ENCODE results near the gene SAFB2.

Gene SAFB2

GRCh38 chr19:5562280-5562679 is 60.3 kb downstream of the SAFB2 start:
- Histone ChIP-seq H2BK5ac (ENCODE audit: low read depth, low read length, poor library complexity) (no peak overlapping the region), H3K27me3 (ENCODE audit: insufficient read depth, low read length) (no peaks in the 10 kb centered on the region), H3K9ac (ENCODE audit: low read length) (no peak overlapping the region), H3K9me3 (ENCODE audit: insufficient read depth, low read depth, low read length) (peaks cover 3% of the 10 kb centered on the region), H3K4me2 (ENCODE audit: low read length) (no peak overlapping the region), H3K4ac (ENCODE audit: low read depth, low read length) (no peak overlapping the region), H2AK5ac (ENCODE audit: low read length) (no peak overlapping the region), H3K18ac (ENCODE audit: low read length) (no peak overlapping the region), H2BK120ac (ENCODE audit: insufficient read depth, low read length, poor library complexity) (no peak overlapping the region), H2AFZ (ENCODE audit: insufficient read depth, low read length, poor library complexity) (no peak overlapping the region), H3K4me3 (ENCODE audit: low read depth, low read length) (no peak overlapping the region), H3K14ac (ENCODE audit: low read length) (no peak overlapping the region), H3K36me3 (ENCODE audit: control insufficient read depth in 1 of 2, insufficient read depth in 2 of 2, low read length in 2 of 2) (no peaks in the 10 kb centered on the region), H3K79me1 (ENCODE audit: low read length) (peaks cover 5% of the 10 kb centered on the region), H3K79me2 (ENCODE audit: control insufficient read depth, insufficient read depth, low read length, poor library complexity) (no peaks in the 10 kb centered on the region), H3K4me1 (ENCODE audit: control insufficient read depth in 1 of 2, insufficient read depth in 2 of 2, low read length in 2 of 2) (peaks cover 0 to 6% of the 10 kb centered on the region in 2 experiments), H3K23ac (ENCODE audit: low read length) (no peak overlapping the region), H4K12ac (ENCODE audit: low read depth, low read length) (no peak overlapping the region), H4K91ac (ENCODE audit: low read depth, low read length) (no peak overlapping the region), H3K27ac (ENCODE audit: low read depth, low read length) (no peak overlapping the region), H4K8ac (ENCODE audit: low read depth, low read length) (no peak overlapping the region), H2BK12ac (ENCODE audit: low read length) (no peak overlapping the region)
- WGBS (ENCODE audit: extremely low coverage, insufficient coverage, insufficient read length), result 100% methylated on average over 2 of the region's 7 CpGs
- DNase-seq, result no peak

DNA sequence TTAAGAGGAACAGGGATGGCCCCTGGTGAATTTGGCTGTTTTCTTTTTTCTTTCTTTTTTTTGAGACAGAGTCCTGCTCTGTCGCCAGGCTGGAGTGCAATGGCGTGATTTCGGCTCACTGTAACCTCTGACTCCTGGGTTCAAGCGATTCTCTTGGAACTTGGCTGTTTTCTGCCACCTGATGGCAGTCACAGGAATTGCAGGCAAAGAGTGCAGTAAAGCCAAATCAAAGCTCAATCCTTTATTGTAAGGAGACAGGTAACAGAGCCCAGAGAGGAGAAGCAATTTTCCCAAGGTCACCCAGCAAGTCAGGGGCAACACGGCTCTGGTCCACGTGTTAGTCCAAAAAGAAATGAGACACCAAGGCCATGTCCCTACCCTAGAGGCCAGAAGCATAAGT is 61.0 kb downstream of the SAFB2 start:
- Histone ChIP-seq H3K23ac (ENCODE audit: low read length) (no peak overlapping the region), H3K27me3 (ENCODE audit: insufficient read depth, low read length) (no peaks in the 10 kb centered on the region), H3K14ac (ENCODE audit: low read length) (no peak overlapping the region), H2BK120ac (ENCODE audit: insufficient read depth, low read length, poor library complexity) (no peak overlapping the region), H4K8ac (ENCODE audit: low read depth, low read length) (no peak overlapping the region), H3K18ac (ENCODE audit: low read length) (no peak overlapping the region), H2AK5ac (ENCODE audit: low read length) (no peak overlapping the region), H2AFZ (ENCODE audit: insufficient read depth, low read length, poor library complexity) (no peak overlapping the region), H3K27ac (ENCODE audit: low read depth, low read length) (no peak overlapping the region), H3K36me3 (ENCODE audit: control insufficient read depth in 1 of 2, insufficient read depth in 2 of 2, low read length in 2 of 2) (no peaks in the 10 kb centered on the region), H3K79me2 (ENCODE audit: control insufficient read depth, insufficient read depth, low read length, poor library complexity) (no peaks in the 10 kb centered on the region), H3K9ac (ENCODE audit: low read length) (no peak overlapping the region), H2BK12ac (ENCODE audit: low read length) (no peak overlapping the region), H2BK5ac (ENCODE audit: low read depth, low read length, poor library complexity) (no peak overlapping the region), H3K9me3 (ENCODE audit: insufficient read depth, low read depth, low read length) (peaks cover 3% of the 10 kb centered on the region), H3K4ac (ENCODE audit: low read depth, low read length) (no peak overlapping the region), H4K12ac (ENCODE audit: low read depth, low read length) (no peak overlapping the region), H3K4me2 (ENCODE audit: low read length) (no peak overlapping the region), H3K4me3 (ENCODE audit: low read depth, low read length) (no peak overlapping the region), H4K91ac (ENCODE audit: low read depth, low read length) (no peak overlapping the region), H3K4me1 (ENCODE audit: control insufficient read depth in 1 of 2, insufficient read depth in 2 of 2, low read length in 2 of 2) (peaks cover 0 to 6% of the 10 kb centered on the region in 2 experiments), H3K79me1 (ENCODE audit: low read length) (peaks cover 5% of the 10 kb centered on the region)
- WGBS (ENCODE audit: extremely low coverage, insufficient coverage, insufficient read length), result no CpG with 5 or more reads among the region's 6 CpGs
- no peak for DNase-seq

DNA sequence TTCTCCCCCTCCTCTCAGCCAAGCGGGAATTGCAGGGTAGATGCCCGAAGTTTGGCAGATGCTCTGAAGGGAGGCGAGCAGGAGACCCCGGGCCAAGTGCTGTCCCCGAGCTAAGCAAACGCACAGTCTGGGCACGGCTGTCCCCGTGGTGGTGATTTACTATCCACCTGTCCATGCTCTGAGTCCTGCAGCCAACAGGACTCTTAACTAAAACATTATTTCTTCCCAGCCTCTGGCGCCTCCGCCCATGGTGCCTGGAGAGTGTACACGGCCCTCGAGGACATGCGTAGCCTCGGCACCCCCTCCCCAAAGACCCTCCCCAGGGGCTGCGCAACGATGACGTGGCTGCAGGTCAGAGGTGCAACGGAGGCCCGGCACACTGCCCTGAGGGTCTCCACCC is 62.4 kb downstream of the SAFB2 start:
- Histone ChIP-seq H3K14ac (ENCODE audit: low read length) (no peak overlapping the region), H3K27me3 (ENCODE audit: insufficient read depth, low read length) (no peaks in the 10 kb centered on the region), H3K4me2 (ENCODE audit: low read length) (no peak overlapping the region), H3K4me1 (ENCODE audit: control insufficient read depth in 1 of 2, insufficient read depth in 2 of 2, low read length in 2 of 2) (peaks cover 0 to 6% of the 10 kb centered on the region in 2 experiments), H3K79me2 (ENCODE audit: control insufficient read depth, insufficient read depth, low read length, poor library complexity) (no peaks in the 10 kb centered on the region), H2AK5ac (ENCODE audit: low read length) (no peak overlapping the region), H3K4me3 (ENCODE audit: low read depth, low read length) (no peak overlapping the region), H2BK120ac (ENCODE audit: insufficient read depth, low read length, poor library complexity) (no peak overlapping the region), H3K36me3 (ENCODE audit: control insufficient read depth in 1 of 2, insufficient read depth in 2 of 2, low read length in 2 of 2) (no peaks in the 10 kb centered on the region), H3K9me3 (ENCODE audit: insufficient read depth, low read depth, low read length) (peaks cover 3% of the 10 kb centered on the region), H3K23ac (ENCODE audit: low read length) (no peak overlapping the region), H4K91ac (ENCODE audit: low read depth, low read length) (no peak overlapping the region), H3K79me1 (ENCODE audit: low read length) (peaks cover 2% of the 10 kb centered on the region), H3K27ac (ENCODE audit: low read depth, low read length) (no peak overlapping the region), H3K18ac (ENCODE audit: low read length) (no peak overlapping the region), H4K8ac (ENCODE audit: low read depth, low read length) (no peak overlapping the region), H2BK5ac (ENCODE audit: low read depth, low read length, poor library complexity) (no peak overlapping the region), H3K4ac (ENCODE audit: low read depth, low read length) (no peak overlapping the region), H4K12ac (ENCODE audit: low read depth, low read length) (no peak overlapping the region), H2BK12ac (ENCODE audit: low read length) (no peak overlapping the region), H2AFZ (ENCODE audit: insufficient read depth, low read length, poor library complexity) (no peak overlapping the region), H3K9ac (ENCODE audit: low read length) (no peak overlapping the region)
- no peak for DNase-seq
- no CpG with 5 or more reads among the region's 19 CpGs for WGBS (ENCODE audit: extremely low coverage, insufficient coverage, insufficient read length)

DNA sequence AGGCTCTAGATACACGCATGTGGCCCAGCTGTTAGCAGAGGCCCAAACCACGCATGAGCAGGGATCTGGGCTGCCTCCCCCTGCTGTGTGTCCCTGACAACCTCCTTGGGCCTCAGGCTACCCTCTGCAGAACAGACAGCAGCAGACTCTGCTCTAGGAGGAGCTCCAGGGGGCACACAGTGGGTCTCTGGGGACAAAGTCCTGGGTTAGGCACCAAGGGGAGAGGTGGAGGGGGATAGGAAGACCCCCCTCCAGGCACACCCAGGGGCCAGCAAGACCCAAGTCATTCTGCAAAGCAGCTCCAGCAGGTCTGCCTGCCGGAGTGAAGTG is 62.8 kb downstream of the SAFB2 start:
- no peak overlapping the region for H2BK120ac ChIP-seq (ENCODE audit: insufficient read depth, low read length, poor library complexity)
- H3K9me3 ChIP-seq (ENCODE audit: insufficient read depth, low read depth, low read length), result peaks cover under 1% of the 10 kb centered on the region
- peaks cover 0 to 6% of the 10 kb centered on the region in 2 experiments for H3K4me1 ChIP-seq (ENCODE audit: control insufficient read depth in 1 of 2, insufficient read depth in 2 of 2, low read length in 2 of 2)
- no peak overlapping the region for H3K27ac ChIP-seq (ENCODE audit: low read depth, low read length)
- H2AFZ ChIP-seq (ENCODE audit: insufficient read depth, low read length, poor library complexity), result no peak overlapping the region
- no peak overlapping the region for H3K14ac ChIP-seq (ENCODE audit: low read length)
- H3K79me2 ChIP-seq (ENCODE audit: control insufficient read depth, insufficient read depth, low read length, poor library complexity), result peaks cover 1% of the 10 kb centered on the region
- H4K8ac ChIP-seq (ENCODE audit: low read depth, low read length), result no peak overlapping the region
- H3K79me1 ChIP-seq (ENCODE audit: low read length), result peaks cover 2% of the 10 kb centered on the region
- no peak overlapping the region for H3K18ac ChIP-seq (ENCODE audit: low read length)
- H3K4me2 ChIP-seq (ENCODE audit: low read length), result no peak overlapping the region
- no peak overlapping the region for H2BK12ac ChIP-seq (ENCODE audit: low read length)
- no peaks in the 10 kb centered on the region for H3K27me3 ChIP-seq (ENCODE audit: insufficient read depth, low read length)
- no peak overlapping the region for H3K4ac ChIP-seq (ENCODE audit: low read depth, low read length)
- H2AK5ac ChIP-seq (ENCODE audit: low read length), result no peak overlapping the region
- H3K36me3 ChIP-seq (ENCODE audit: control insufficient read depth in 1 of 2, insufficient read depth in 2 of 2, low read length in 2 of 2), result no peaks in the 10 kb centered on the region
- WGBS (ENCODE audit: extremely low coverage, insufficient coverage, insufficient read length), result no CpG with 5 or more reads among the region's 3 CpGs
- no peak overlapping the region for H4K12ac ChIP-seq (ENCODE audit: low read depth, low read length)
- no peak overlapping the region for H3K9ac ChIP-seq (ENCODE audit: low read length)
- no peak overlapping the region for H4K91ac ChIP-seq (ENCODE audit: low read depth, low read length)
- H3K23ac ChIP-seq (ENCODE audit: low read length), result no peak overlapping the region
- no peak overlapping the region for H3K4me3 ChIP-seq (ENCODE audit: low read depth, low read length)
- H2BK5ac ChIP-seq (ENCODE audit: low read depth, low read length, poor library complexity), result no peak overlapping the region
- DNase-seq, result no peak

All from trophoblast cell (in vitro differentiated cells and primary cell).